T-helper 2 cell treated with Interferon-gamma antibody and Interleukin-4, amounts not matched to agents 5 μg/mL and 100 μg/mL, for 36 hours (primary cell): ENCODE measurements around the gene MRAP.
"Not testable (repeated sequence)": the region's sequence is repeated elsewhere in the genome, so short reads cannot be mapped to it uniquely, and the experiment has no call there.

ENCODE experiments used
- DNase-seq: peaks from one replicate; pipeline ENCODE4 v3.0.0; 2021; ENCODE audit warnings: low spot score
- H3K27ac Mint-ChIP-seq: one replicate; pipeline ENCODE4 v1.8.0; 2021; ENCODE audit warnings: mild to moderate bottlenecking, mixed read lengths
- H3K27me3 Mint-ChIP-seq: one replicate; pipeline ENCODE4 v1.8.0; 2021; ENCODE audit warnings: low read depth, mixed read lengths
- H3K36me3 Mint-ChIP-seq: one replicate; pipeline ENCODE4 v1.8.0; 2021; ENCODE audit warnings: low read depth, mixed read lengths
- H3K4me1 Mint-ChIP-seq: one replicate; pipeline ENCODE4 v1.8.0; 2021; ENCODE audit warnings: low read depth, mixed read lengths
- H3K4me3 Mint-ChIP-seq: one replicate; pipeline ENCODE4 v1.8.0; 2022; ENCODE audit warnings: mild to moderate bottlenecking, moderate library complexity, mixed read lengths
- H3K9me3 Mint-ChIP-seq: one replicate; pipeline ENCODE4 v1.8.0; 2021; ENCODE audit warnings: mixed read lengths

The MRAP gene

DNA sequence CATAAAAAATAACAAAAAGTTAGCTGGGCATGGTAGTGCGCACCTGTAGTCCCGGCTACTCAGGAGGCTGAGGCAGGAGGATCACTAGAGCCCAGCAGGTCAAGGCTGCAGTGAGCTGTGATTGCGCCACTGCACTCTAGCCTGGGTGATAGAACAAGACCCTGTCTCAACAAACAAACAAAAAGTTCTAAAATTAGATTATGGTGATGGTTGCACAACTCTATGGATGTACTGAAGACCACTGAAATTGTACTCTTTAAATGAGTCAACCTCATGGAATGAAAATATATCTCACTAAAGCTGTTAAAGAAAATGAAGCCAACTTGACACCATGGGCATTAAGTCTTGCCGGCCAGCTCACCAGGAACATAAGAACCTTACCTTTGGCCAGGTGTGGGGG, 9.1 kb downstream of the MRAP start:
- H3K9me3 Mint-ChIP-seq: no peaks in the 10 kb centered on the region
- no peak for DNase-seq

DNA sequence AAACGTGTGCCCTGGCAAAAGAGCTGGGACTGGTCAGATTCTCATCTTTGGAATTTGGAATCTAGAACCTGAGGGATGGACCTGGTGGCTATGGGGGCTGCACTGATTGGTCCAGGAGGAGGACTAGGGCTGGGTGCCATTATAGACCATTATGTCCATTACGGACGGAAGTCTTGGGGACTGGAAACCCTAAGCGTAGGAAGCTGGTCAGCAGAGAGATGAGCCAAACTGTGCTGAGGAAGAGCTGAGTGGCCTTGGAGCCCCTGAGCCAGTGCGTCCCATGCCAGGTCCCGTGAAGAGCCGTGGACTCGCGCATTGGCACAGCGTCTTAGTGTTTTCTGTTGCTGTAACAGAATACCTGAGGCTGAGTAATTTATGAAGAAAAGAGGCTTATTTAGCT, 10.0 kb downstream of the MRAP start:
- DNase-seq: no peak
- Mint-ChIP-seq H3K9me3 (no peaks in the 10 kb centered on the region), H3K27me3 (no peaks in the 10 kb centered on the region), H3K4me1 (peaks cover 3% of the 10 kb centered on the region), H3K27ac (no peak overlapping the region), H3K36me3 (peaks cover 2% of the 10 kb centered on the region), H3K4me3 (no peak overlapping the region)

More for the DNA sequence above, 9.1 kb downstream of the MRAP start:
- Mint-ChIP-seq H3K4me3 (no peak overlapping the region), H3K27ac (no peak overlapping the region), H3K4me1 (peaks cover 3% of the 10 kb centered on the region), H3K36me3 (no peaks in the 10 kb centered on the region), H3K27me3 (no peaks in the 10 kb centered on the region)

DNA sequence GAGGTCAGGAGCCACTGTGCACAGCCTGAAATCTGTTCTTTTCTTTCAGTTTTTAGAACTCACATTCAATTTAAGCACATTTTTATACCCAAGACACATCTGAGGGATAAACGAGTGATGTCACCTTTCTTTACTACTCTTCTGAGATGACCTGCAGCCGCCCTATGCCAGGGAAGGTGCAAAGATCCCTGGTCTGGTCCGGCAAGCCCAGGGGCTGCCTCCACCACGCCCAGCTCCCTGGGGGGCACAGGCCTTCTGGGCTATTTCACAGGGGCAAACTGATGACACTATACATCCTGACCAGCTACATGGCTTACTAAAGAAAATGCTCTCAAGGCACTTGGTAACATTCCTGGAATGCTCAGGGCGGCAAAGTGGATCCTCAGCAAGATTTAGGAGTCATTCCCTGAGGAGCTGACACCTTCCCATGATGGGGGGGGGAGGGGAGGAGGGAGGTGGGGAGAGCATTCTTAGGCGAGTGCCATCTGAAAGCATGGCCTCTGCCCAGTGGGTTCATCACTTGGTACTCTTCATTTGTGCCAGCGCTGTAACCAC, 11.3 kb downstream of the MRAP start:
- Mint-ChIP-seq H3K27me3 (no peaks in the 10 kb centered on the region), H3K36me3 (peaks cover 5% of the 10 kb centered on the region), H3K4me1 (peaks cover 3% of the 10 kb centered on the region), H3K9me3 (no peaks in the 10 kb centered on the region), H3K4me3 (no peak overlapping the region), H3K27ac (no peak overlapping the region)
- DNase-seq: no peak

DNA sequence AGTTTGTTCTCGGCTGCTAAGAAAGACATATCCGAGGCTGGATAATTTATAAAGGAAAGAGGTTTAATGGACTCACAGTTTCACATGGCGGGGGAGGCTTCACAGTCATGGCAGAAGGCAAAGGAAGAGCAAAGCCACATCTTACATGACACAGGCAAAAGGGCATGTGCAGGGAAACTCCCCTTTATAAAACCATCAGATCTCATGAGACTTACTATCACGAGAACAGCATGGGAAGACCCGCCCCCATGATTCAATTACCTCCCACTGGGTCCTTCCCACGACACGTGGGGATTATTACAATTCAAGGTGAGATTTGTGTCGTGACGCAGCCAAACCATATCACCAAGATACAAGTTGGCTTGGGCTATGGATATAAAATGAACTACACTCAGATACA, 12.3 kb downstream of the MRAP start:
- not testable (repeated sequence) for H3K4me1 Mint-ChIP-seq, H3K36me3 Mint-ChIP-seq, H3K9me3 Mint-ChIP-seq, H3K4me3 Mint-ChIP-seq, DNase-seq, H3K27ac Mint-ChIP-seq, H3K27me3 Mint-ChIP-seq

DNA sequence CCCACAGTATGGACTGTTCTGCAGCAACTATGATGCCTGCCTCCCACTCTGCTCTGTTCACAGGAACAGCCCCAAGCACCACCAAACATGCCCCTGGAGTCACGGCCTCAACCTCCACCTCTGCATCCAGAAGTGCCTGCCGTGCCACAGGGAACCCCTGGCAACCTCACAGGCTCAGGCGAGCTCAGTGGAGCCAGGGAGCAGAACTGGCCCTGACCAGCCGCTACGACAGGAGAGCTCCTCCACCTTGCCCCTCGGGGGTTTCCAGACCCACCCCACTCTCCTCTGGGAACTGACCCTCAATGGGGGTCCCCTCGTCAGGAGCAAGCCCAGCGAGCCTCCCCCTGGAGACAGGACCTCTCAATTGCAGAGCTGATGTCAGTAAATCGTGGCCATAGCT, 13.0 kb downstream of the MRAP start:
- Mint-ChIP-seq H3K36me3 (peaks cover 12% of the 10 kb centered on the region), H3K27ac (no peak overlapping the region), H3K27me3 (no peaks in the 10 kb centered on the region), H3K4me1 (peaks cover 3% of the 10 kb centered on the region), H3K9me3 (no peaks in the 10 kb centered on the region), H3K4me3 (no peak overlapping the region)
- DNase-seq: no peak

DNA sequence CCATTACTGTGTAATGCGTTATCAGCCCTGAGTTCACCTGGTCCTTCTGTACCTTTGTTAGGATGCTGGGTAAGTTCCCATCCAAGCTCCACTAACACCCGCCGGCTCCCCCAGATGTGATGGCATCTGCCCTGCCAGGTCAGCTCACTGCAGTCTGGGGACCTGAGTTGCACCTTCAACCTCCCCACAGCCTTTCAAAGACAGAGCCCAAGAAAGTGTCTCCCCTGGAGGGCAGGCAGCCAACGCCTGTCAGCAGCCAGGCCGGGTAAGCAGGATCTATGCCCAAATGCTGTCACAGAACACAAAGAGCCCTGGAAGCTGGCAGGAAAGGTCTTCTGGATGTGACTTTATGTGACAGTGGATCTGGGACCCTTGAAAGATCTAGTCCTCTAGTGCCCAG, 13.7 kb downstream of the MRAP start:
- Mint-ChIP-seq H3K27ac (no peak overlapping the region), H3K4me1 (peaks cover 3% of the 10 kb centered on the region), H3K9me3 (no peaks in the 10 kb centered on the region), H3K27me3 (no peaks in the 10 kb centered on the region), H3K4me3 (no peak overlapping the region), H3K36me3 (peaks cover 12% of the 10 kb centered on the region)
- DNase-seq: no peak

DNA sequence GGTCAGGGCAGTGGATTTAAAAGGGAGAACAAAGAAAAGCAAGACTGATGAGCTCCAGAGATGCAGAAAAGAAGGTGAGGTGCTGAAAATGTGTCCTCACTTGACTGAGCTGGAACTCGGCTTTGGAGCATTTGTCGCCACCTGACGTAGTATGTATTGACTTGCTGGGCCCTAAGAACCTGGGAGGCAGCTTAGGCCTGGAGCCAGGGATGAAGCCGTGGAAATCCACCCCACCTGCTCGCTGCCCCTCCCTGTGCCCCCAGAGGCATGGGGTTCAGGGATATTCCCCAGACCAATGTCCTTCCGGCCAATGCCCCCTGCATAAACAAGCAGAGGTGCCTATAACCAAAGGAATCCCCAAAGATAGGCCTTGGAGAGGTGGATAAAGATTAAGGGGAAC, 14.3 kb downstream of the MRAP start:
- H3K36me3 Mint-ChIP-seq: peaks cover 12% of the 10 kb centered on the region
- no peaks in the 10 kb centered on the region for H3K9me3 Mint-ChIP-seq
- no peaks in the 10 kb centered on the region for H3K27me3 Mint-ChIP-seq

DNA sequence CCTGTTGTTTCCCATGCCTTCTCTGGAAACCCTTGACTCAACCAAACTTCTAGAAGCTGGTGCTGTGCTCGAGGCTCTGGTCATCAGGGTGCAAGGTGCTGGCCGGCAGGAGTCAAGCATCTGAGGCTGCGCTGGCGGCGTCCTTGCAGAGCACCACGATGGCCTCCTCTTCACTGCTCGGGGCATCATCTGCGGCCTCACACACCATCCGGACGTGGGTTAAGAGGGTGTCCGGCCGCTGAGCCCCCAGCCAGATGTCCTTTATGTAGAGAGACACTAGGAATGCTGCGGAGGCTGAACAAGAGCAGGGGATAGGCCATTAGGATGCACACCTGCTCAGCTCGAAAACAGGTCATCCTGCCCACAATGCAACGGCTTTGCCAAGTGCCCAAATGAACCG, 16.2 kb downstream of the MRAP start:
- Mint-ChIP-seq H3K4me1 (peaks cover 3% of the 10 kb centered on the region), H3K27me3 (no peaks in the 10 kb centered on the region), H3K4me3 (no peak overlapping the region), H3K27ac (no peak overlapping the region), H3K9me3 (no peaks in the 10 kb centered on the region), H3K36me3 (peaks cover 21% of the 10 kb centered on the region)
- no peak for DNase-seq

More for the DNA sequence above, 14.3 kb downstream of the MRAP start:
- Mint-ChIP-seq H3K4me3 (no peak overlapping the region), H3K27ac (no peak overlapping the region), H3K4me1 (peaks cover 3% of the 10 kb centered on the region)
- no peak for DNase-seq

DNA sequence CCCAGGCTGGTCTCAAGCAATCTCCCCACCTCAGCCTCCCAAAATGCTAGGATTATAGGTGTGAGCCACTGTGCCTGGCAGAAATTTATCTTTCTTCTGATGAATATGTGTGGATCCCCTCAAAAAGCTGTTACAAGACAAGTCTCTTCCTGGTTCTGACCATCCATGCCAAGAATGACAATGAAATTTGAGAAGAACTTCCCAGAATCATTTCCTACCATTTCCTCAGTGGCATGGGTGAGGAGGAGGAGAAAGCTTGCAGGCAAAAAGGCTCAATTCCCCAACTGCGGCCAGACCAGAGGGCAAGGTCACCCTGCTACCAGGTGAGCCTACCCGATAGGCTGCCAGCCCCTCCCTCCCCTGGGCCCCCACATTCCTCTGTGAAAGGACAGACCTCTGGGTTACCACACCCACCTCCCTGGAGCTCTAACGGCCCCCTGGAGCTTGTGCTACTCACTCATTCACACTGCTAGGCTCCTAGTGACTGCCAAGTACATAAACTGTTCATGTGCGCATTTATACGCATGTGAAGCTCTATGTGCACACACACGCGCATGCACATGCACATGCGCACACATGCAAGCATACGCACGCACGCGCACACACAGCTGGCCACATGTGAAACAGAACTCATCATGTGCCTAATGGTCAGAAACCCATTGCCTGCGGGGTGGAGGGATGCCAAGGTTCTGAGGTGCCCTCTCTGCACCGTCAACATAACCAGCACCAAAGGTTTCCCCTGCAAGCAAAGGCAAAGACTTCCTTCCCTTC, 17.0 kb downstream of the MRAP start:
- H3K4me1 Mint-ChIP-seq: peaks cover 3% of the 10 kb centered on the region
- no peak overlapping the region for H3K27ac Mint-ChIP-seq
- H3K36me3 Mint-ChIP-seq: peaks cover 21% of the 10 kb centered on the region
- H3K27me3 Mint-ChIP-seq: no peaks in the 10 kb centered on the region
- no peaks in the 10 kb centered on the region for H3K9me3 Mint-ChIP-seq
- DNase-seq: no peak
- no peak overlapping the region for H3K4me3 Mint-ChIP-seq

DNA sequence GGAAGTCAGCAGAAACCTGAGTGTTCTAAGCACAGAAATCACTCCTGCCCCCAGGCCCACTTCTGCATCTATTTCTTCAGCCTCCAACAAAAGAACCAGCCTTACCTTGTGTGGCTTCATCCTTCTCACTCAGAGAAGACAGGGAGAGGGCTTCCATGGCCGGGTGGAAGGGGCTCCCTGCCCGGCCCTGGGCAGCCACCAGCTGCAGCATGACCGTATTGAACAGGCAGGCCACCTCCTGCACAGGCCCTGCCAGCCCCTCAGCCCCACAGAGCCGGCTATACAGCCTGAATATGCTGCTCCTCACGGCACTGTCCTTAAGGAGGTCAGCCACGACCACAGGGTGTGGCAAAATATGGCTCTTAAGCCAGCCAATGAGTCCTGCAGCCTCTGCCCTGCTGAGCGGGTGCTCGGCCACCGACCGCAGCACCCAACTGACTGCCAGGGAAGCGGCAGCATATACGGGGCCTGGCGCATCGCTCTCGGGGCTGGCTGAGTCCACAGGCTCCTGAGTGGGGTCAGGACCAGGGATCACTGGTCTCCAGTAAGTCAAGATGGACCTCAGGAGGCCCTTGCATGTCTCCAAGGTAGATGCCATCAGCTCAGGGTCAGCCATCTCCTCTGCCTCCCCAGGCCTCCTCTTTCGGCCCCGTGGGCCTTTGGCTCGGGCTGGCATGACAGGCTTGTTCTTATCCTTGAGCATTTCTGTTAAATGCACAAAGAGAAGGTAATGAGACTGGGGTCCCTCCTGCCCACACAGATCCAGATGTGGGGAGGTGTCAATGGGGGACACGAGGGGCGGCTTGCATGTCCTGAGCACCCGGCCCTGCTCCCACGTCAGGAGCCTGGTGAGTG, 17.9 kb downstream of the MRAP start:
- no peaks in the 10 kb centered on the region for H3K27me3 Mint-ChIP-seq
- no peak for DNase-seq
- H3K36me3 Mint-ChIP-seq: peaks cover 22% of the 10 kb centered on the region
- no peak overlapping the region for H3K27ac Mint-ChIP-seq
- no peaks in the 10 kb centered on the region for H3K9me3 Mint-ChIP-seq
- H3K4me1 Mint-ChIP-seq: no peaks in the 10 kb centered on the region
- no peak overlapping the region for H3K4me3 Mint-ChIP-seq

DNA sequence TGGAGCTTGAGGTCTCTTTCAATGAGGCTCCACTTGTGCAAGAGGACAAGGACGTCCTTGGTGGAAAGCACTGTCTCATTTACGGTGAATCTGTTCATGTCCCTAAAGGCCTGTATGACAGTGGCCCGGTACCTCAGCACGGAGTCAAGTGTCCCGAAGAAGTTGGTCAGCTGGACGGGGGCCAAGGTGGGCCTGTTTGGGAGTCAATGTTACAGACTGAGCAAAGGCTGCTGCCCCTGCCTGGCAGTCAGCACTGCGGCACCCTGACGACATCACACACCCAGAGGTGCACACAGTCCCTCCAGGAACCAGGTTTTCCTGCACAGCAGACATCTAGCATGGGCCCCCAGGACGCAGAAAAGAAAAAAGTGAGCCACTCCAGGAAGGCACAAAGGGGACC, 19.1 kb downstream of the MRAP start:
- no peaks in the 10 kb centered on the region for H3K4me1 Mint-ChIP-seq
- no peaks in the 10 kb centered on the region for H3K9me3 Mint-ChIP-seq
- H3K36me3 Mint-ChIP-seq: peaks cover 26% of the 10 kb centered on the region
- no peak overlapping the region for H3K4me3 Mint-ChIP-seq
- no peak for DNase-seq
- H3K27me3 Mint-ChIP-seq: no peaks in the 10 kb centered on the region
- H3K27ac Mint-ChIP-seq: no peak overlapping the region

DNA sequence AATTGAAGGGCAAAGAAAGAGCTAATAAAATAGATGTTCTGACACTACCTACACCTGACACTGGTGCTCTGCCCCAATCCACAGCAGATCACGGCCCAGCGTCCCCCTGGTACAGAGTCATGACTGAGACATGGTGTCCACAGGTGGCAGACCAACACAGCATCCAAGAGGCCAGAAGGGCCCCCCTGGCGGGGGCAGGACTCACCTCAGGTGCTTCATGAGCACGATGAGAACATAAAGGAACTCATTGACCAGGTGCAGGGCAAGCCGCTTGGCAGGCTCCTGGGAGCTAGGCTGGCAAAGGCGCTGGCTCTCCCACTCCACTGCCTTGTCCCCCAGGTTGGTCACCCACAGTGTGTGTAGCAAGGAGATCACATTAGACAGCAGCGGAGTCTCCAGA, 20.4 kb downstream of the MRAP start:
- no peak for DNase-seq
- Mint-ChIP-seq H3K9me3 (no peaks in the 10 kb centered on the region), H3K4me3 (no peak overlapping the region), H3K36me3 (peaks cover 32% of the 10 kb centered on the region), H3K27ac (no peak overlapping the region), H3K4me1 (no peaks in the 10 kb centered on the region), H3K27me3 (no peaks in the 10 kb centered on the region)

DNA sequence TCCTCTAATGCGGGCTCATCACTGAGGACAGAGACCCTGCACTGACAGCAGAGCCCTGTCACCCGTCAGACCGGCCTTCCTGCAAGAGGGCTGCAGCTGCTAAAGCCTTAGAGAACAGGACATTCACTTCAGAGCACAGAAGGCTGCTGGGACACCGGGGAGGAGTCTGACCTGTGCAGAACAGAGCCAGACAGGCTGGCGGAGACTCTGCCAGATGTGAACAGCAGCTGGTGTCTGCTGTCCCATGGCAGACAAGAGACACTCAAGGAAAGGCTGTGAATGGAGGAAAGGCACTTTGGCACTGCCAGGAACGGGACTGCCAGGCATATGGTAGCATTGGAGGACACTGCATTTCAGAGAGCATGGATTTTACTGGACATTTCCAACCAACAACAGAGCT, 21.4 kb downstream of the MRAP start:
- H3K9me3 Mint-ChIP-seq: no peaks in the 10 kb centered on the region
- no peak for DNase-seq
- no peak overlapping the region for H3K4me3 Mint-ChIP-seq
- no peaks in the 10 kb centered on the region for H3K27me3 Mint-ChIP-seq
- no peaks in the 10 kb centered on the region for H3K4me1 Mint-ChIP-seq
- H3K36me3 Mint-ChIP-seq: peaks cover 35% of the 10 kb centered on the region
- H3K27ac Mint-ChIP-seq: no peak overlapping the region

DNA sequence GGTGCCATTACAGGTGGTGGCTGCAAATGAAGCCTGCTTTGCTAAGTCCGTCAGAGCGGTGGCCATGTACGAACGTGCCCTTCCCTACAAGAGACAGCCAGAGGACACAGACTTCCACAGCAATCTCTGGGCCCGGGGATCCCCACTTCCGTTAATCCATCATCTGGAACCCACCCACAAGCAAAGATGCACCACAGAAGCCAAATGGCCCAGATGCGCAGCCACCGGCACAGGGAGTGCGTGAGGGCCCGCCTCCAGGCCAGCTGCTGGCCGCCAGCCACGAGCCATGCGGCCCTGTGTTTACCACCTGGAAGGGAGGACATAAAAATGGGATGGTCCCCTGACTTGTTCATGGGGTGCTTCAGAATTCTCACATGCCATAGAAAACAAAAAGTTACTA, 22.1 kb downstream of the MRAP start:
- no peaks in the 10 kb centered on the region for H3K9me3 Mint-ChIP-seq
- no peak overlapping the region for H3K27ac Mint-ChIP-seq
- no peaks in the 10 kb centered on the region for H3K4me1 Mint-ChIP-seq
- H3K4me3 Mint-ChIP-seq: no peak overlapping the region
- peaks cover 42% of the 10 kb centered on the region for H3K36me3 Mint-ChIP-seq
- DNase-seq: no peak
- no peaks in the 10 kb centered on the region for H3K27me3 Mint-ChIP-seq
